ENCODE results near the gene MACROD2. TPM values are rescaled to one million over a fixed set of nuclear protein-coding genes. Genes with fewer than 3 reads are reported as not detected.

Gene MACROD2
- total RNA-seq, 1 donor from 2014 or later = not detected

DNA sequence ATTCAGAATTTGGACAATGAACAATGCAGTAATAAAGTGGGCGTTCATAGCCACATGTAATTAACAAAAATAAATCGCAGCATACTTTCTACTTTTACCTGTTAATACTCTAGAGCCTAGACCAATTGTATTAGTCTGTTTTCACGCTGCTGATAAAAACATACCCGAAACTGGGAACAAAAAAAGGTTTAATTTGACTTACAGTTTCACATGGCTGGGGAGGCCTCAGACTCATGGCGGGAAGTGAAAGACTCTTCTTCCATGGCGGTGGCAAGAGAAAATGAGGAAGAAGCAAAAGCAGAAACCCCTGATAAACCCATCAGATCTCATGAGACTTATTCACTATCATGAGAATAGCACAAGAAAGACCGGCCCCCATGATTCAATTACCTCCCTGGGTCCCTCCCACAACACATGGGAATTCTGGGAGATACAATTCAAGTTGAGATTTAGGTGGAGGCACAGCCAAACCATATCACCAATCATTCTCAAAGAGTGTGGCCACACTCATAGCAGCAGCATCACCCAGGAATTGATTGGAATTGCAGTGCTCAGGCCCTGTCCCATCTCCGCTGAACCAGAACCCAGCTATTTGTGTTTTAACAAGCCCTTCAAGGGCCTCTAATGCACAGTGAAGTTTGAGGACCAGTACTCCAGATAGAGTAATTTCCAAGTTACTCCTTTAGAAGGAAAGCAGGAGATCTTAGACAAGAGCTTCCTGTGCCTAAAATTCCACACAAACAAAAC lies 1927.9 kb downstream of the MACROD2 start:
- no peaks in the 10 kb centered on the region for H3K27me3 Mint-ChIP-seq (ENCODE audit: insufficient read depth)
- peaks cover 6% of the 10 kb centered on the region for H3K9me3 Mint-ChIP-seq
- H3K36me3 Mint-ChIP-seq (ENCODE audit: low read depth) = no peaks in the 10 kb centered on the region
- no peak overlapping the region for H3K4me3 Mint-ChIP-seq
- intact Hi-C loops (cut with micrococcal nuclease) = no loop called here
- DNase-seq (ENCODE audit: low spot score) = no peak
- H3K27ac Mint-ChIP-seq = no peak overlapping the region
- H3K4me1 Mint-ChIP-seq (ENCODE audit: low read depth) = no peaks in the 10 kb centered on the region

DNA sequence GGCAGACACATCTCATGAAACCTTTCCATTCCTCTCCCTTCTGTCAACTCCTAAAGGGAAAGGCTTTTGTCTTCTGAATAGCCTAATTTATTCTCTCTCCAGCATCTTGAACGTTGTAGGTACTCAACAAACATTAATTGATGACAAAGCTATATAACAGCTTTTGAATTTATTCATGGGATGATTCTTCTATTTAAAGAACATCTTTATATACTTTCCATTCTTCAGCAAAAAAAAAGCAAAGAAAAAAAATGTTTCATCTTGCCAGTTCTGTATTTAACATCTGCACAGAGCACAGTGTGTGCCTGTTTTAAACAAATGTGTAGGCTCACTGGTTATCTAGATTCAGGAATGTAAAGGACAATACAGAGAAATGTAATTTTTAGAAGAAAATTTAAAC lies 1929.2 kb downstream of the MACROD2 start:
- no peak for DNase-seq (ENCODE audit: low spot score)
- no peak overlapping the region for H3K4me3 Mint-ChIP-seq
- intact Hi-C loops (cut with micrococcal nuclease) = no loop called here
- no peaks in the 10 kb centered on the region for H3K4me1 Mint-ChIP-seq (ENCODE audit: low read depth)
- no peaks in the 10 kb centered on the region for H3K27me3 Mint-ChIP-seq (ENCODE audit: insufficient read depth)
- H3K27ac Mint-ChIP-seq = no peak overlapping the region
- H3K36me3 Mint-ChIP-seq (ENCODE audit: low read depth) = no peaks in the 10 kb centered on the region
- H3K9me3 Mint-ChIP-seq = peaks cover 6% of the 10 kb centered on the region

DNA sequence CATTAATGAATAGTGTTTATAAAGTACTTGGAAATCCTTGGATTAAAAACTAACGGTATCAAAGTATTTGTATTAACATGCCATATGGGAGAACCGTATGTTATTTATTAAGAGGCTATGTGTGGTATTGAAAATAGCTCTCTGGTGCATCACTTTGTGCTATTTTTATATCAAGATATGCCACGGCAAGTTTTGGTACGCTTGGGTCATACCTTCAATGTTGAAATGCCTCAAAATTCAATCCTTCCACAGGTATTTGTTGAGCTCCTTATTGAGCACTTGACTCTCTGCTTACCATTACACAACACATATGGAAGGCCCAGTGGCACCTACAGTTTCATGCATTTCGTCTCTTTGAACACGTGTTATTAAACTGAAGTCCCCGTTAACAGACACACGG lies 1930.1 kb downstream of the MACROD2 start:
- peaks cover 6% of the 10 kb centered on the region for H3K9me3 Mint-ChIP-seq
- no peak for DNase-seq (ENCODE audit: low spot score)
- no peaks in the 10 kb centered on the region for H3K4me1 Mint-ChIP-seq (ENCODE audit: low read depth)
- no peak overlapping the region for H3K27ac Mint-ChIP-seq
- H3K27me3 Mint-ChIP-seq (ENCODE audit: insufficient read depth) = no peaks in the 10 kb centered on the region
- intact Hi-C loops (cut with micrococcal nuclease) = no loop called here
- H3K4me3 Mint-ChIP-seq = no peak overlapping the region
- no peaks in the 10 kb centered on the region for H3K36me3 Mint-ChIP-seq (ENCODE audit: low read depth)

DNA sequence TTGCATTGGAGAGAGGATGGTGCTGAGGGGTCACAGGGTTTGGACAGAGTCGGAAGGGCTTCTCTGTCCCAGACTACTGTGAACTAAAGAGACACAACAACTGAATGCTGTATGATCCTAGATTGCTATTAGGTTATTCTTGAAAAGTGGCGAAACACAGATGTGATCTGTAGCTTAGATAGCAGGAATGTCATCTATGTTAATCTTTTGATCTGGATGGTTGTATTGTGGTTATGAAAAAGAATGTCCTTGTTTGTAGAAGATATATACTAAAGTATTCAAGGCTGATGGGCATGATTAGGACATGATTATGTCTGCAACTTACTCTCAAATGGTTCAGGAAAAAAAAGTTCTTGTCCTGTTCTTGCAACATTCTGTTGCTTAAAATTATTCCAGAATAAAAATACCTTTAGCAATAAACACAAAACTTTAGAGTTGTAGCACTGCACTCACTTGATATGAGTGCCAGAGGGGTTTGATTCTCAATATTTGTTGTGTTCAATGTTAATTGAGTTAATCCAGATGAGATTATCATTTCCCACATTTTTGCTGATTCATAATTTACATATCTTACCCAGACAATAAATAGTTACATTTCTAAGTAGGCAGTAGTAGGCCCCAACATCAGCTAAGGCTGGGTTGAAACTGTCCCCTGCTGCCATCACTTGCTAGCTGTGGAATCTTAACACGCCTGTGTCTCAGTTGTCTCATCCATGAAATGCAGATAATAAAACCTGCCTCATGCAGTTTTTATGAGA lies 1932.8 kb downstream of the MACROD2 start:
- Mint-ChIP-seq H3K4me1 (ENCODE audit: low read depth) (no peaks in the 10 kb centered on the region), H3K4me3 (no peak overlapping the region), H3K27ac (no peak overlapping the region), H3K9me3 (no peaks in the 10 kb centered on the region), H3K36me3 (ENCODE audit: low read depth) (no peaks in the 10 kb centered on the region), H3K27me3 (ENCODE audit: insufficient read depth) (no peaks in the 10 kb centered on the region)
- intact Hi-C loops (cut with micrococcal nuclease) = no loop called here
- no peak for DNase-seq (ENCODE audit: low spot score)

DNA sequence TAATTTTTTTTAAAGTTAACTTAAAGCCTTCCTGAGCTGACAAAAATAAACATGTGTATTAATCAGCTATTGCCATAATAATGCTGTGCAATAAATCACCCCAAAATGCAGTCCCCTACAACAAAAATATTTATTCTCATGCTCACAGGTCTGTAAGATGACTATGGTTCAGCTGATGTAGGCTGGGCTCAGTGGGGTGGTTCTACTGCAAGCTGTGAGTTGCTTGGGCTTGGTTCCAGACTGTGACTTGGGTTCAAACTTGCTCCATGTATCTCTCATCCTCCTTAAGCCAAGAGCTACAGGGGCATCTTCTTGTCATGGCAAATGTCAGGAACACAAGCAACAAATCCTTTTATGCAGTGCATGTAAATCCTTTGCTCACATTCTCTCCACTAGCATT lies 1933.6 kb downstream of the MACROD2 start:
- Mint-ChIP-seq H3K27ac (no peak overlapping the region), H3K36me3 (ENCODE audit: low read depth) (no peaks in the 10 kb centered on the region), H3K4me1 (ENCODE audit: low read depth) (no peaks in the 10 kb centered on the region), H3K4me3 (no peak overlapping the region), H3K9me3 (no peaks in the 10 kb centered on the region), H3K27me3 (ENCODE audit: insufficient read depth) (no peaks in the 10 kb centered on the region)
- no peak for DNase-seq (ENCODE audit: low spot score)
- intact Hi-C loops (cut with micrococcal nuclease) = no loop called here

DNA sequence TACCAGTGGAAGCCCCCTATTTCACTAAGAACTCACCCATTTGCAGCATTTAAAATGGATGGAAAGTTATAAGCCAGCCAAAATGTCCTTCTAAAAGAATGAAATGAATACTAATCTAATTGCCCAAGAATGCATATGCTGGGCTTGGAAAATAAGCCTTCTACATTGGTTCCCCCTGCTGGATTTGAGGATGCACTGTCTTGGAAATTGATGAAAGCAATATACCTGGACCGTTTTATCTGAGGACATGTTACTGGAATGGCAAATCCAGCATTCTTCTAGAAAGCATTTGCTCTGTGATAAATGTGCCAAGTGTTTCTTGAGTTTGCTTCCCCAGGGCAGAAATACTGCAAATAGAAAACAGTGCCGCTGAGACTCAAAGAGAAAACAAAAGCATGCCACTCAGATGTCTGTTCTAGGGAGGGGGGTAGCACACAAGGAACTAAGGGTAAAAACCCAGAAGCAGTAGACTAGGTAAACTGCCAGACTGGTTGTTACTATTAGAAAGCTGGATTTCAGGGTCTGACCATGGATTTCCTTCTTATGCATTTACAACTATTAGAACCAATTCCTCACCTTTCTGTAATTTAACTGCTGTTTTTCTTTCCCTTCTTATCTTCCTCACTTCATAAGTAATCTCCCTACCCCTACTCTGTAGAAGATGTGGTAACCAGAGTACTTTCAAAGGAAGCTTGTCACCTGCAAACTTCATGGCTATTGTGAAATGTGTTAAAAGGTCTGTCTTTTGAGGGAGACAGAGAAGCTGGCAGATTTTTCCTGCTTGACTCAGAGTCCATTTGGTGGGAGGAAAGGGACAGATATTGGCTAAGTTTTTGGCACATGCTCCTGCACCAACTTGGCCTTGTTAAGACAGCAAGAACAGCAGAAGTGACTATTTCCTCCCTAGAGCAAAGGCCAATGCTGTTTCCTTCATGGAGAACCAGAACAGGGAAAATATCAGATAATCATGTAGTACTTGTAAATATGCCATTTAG lies 1935.3 kb downstream of the MACROD2 start:
- DNase-seq (ENCODE audit: low spot score) = no peak
- Mint-ChIP-seq H3K4me3 (no peak overlapping the region), H3K27me3 (ENCODE audit: insufficient read depth) (no peaks in the 10 kb centered on the region), H3K9me3 (no peaks in the 10 kb centered on the region), H3K27ac (no peak overlapping the region), H3K4me1 (ENCODE audit: low read depth) (no peaks in the 10 kb centered on the region), H3K36me3 (ENCODE audit: low read depth) (no peaks in the 10 kb centered on the region)
- intact Hi-C loops (cut with micrococcal nuclease) = no loop called here

DNA sequence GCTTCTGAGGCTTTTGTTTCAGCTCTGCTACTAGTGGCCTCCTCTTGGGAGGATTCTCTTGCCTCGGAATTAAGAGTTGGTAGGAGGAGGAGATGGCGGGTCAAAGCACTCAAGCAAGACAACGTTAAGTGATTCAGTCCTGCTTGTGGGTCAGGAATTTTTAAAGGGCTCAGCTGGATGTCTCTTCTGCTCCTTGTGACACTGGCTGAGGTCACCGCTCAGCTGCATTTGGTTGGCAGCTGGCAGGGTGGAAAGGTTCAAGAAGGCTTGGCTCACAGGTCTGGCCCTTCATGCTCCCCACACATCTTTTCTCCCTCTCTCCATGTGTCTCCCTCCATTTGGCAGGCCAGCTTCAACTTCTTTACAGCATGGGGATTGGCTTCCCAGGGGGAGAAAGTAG lies 1936.6 kb downstream of the MACROD2 start:
- H3K27ac Mint-ChIP-seq = no peak overlapping the region
- H3K4me1 Mint-ChIP-seq (ENCODE audit: low read depth) = no peaks in the 10 kb centered on the region
- H3K9me3 Mint-ChIP-seq = no peaks in the 10 kb centered on the region
- intact Hi-C loops (cut with micrococcal nuclease) = no loop called here
- H3K27me3 Mint-ChIP-seq (ENCODE audit: insufficient read depth) = no peaks in the 10 kb centered on the region
- no peak overlapping the region for H3K4me3 Mint-ChIP-seq
- no peaks in the 10 kb centered on the region for H3K36me3 Mint-ChIP-seq (ENCODE audit: low read depth)
- no peak for DNase-seq (ENCODE audit: low spot score)

DNA sequence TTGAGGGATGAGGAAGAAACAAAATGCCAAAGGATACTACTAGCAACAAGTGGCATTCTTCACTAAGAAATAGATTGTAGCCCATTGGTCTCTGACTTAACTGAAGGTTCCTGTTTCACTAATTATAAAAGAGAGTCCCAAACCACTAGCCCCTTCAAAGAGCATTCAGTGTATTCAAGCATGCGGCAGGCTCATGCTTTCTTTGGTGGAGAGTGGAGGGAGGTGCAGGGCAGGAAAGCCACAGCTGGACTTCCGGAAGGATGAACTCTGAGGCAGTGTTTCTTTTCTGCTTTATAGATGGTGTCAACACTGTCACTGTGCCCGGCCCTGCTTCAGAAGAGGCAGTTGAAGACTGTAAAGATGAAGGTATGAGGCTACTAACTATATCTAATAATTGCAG lies 1941.9 kb downstream of the MACROD2 start:
- Mint-ChIP-seq H3K4me1 (ENCODE audit: low read depth) (no peaks in the 10 kb centered on the region), H3K36me3 (ENCODE audit: low read depth) (no peaks in the 10 kb centered on the region), H3K27ac (no peak overlapping the region), H3K27me3 (ENCODE audit: insufficient read depth) (no peaks in the 10 kb centered on the region), H3K4me3 (no peak overlapping the region), H3K9me3 (no peaks in the 10 kb centered on the region)
- intact Hi-C loops (cut with micrococcal nuclease) = no loop called here
- no peak for DNase-seq (ENCODE audit: low spot score)

DNA sequence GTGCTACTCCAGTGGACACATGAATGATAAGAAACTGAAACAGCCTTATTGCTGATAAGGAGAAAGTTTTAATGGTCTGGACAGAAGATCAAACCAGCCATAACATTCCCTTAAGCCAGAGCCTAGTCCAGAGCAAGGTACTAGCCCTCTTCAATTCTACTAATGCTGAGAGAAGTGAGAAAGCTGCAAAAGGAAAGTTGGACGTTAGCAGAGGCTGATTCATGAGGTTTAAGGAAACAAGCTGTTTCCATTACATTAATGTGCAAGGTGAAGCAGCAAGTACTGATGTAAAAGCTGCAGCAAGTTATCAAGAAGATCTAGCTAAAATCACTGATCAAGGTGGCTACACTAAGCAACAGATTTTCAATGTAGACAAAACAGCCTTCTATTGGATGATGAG lies 1943.5 kb downstream of the MACROD2 start:
- no peak for DNase-seq (ENCODE audit: low spot score)
- no peaks in the 10 kb centered on the region for H3K9me3 Mint-ChIP-seq
- H3K27ac Mint-ChIP-seq = no peak overlapping the region
- no peaks in the 10 kb centered on the region for H3K36me3 Mint-ChIP-seq (ENCODE audit: low read depth)
- no peaks in the 10 kb centered on the region for H3K27me3 Mint-ChIP-seq (ENCODE audit: insufficient read depth)
- no peak overlapping the region for H3K4me3 Mint-ChIP-seq
- intact Hi-C loops (cut with micrococcal nuclease) = no loop called here
- no peaks in the 10 kb centered on the region for H3K4me1 Mint-ChIP-seq (ENCODE audit: low read depth)

DNA sequence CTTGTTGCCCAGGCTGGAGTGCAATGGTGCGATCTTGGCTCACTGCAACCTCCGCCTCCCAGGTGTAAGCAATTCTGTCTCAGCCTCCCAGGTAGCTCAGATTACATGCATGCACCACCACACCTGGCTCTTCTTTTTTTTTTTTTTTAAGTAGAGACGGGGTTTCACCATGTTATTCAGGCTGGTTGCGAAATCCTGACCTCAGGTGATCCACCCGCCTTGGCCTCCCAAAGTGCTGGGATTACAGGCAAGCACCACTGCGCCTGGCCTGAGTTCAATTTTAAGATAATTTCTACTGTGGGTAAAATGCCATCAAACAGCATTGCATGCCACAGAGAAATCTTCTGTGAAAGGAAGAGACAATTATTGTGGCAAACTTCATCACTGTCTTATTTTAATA lies 1944.8 kb downstream of the MACROD2 start:
- no peaks in the 10 kb centered on the region for H3K9me3 Mint-ChIP-seq
- no peaks in the 10 kb centered on the region for H3K27me3 Mint-ChIP-seq (ENCODE audit: insufficient read depth)
- H3K27ac Mint-ChIP-seq = no peak overlapping the region
- intact Hi-C loops (cut with micrococcal nuclease) = no loop called here
- H3K36me3 Mint-ChIP-seq (ENCODE audit: low read depth) = no peaks in the 10 kb centered on the region
- no peak for DNase-seq (ENCODE audit: low spot score)
- no peaks in the 10 kb centered on the region for H3K4me1 Mint-ChIP-seq (ENCODE audit: low read depth)
- H3K4me3 Mint-ChIP-seq = no peak overlapping the region

DNA sequence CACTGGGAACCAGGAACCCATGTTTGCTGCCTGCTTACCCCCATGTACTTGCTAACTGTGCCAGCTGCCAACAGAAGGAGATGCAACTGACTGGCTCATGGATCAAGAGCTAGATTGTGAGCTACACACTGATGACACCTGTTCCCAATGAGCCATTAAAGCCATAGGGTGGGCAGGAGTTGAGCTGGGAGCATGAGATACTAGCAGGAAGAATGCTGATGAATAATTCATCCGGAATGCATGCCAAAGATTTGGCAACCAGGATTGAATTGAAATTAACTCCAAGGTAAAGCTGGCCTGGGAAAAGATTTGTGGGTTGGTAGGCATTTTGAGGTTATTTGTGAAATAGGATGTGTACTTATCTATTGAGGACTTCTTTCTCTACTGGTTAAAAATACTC lies 1946.8 kb downstream of the MACROD2 start:
- Mint-ChIP-seq H3K4me3 (no peak overlapping the region), H3K27me3 (ENCODE audit: insufficient read depth) (no peaks in the 10 kb centered on the region), H3K4me1 (ENCODE audit: low read depth) (no peaks in the 10 kb centered on the region), H3K36me3 (ENCODE audit: low read depth) (no peaks in the 10 kb centered on the region), H3K9me3 (no peaks in the 10 kb centered on the region), H3K27ac (no peak overlapping the region)
- DNase-seq (ENCODE audit: low spot score) = no peak
- intact Hi-C loops (cut with micrococcal nuclease) = no loop called here

DNA sequence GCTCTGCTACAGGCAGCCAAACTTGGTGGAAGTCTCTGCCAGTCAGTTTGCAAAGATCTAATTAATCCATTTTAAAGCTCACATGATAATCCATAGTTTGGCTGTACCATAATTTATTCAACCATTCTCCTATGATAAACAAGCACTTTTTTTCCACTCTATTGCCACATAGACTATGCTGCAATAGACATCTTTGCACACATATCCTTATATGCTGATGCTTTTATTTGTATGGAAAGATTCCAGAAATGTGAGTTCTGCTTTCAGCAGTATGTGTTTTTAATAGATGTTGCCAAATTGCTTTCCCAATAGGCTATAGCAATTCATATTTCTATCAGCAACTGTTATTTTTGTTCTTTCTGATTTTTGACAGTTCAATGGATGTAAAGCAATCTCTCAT lies 1950.0 kb downstream of the MACROD2 start:
- Mint-ChIP-seq H3K27me3 (ENCODE audit: insufficient read depth) (no peaks in the 10 kb centered on the region), H3K4me1 (ENCODE audit: low read depth) (no peaks in the 10 kb centered on the region)

DNA sequence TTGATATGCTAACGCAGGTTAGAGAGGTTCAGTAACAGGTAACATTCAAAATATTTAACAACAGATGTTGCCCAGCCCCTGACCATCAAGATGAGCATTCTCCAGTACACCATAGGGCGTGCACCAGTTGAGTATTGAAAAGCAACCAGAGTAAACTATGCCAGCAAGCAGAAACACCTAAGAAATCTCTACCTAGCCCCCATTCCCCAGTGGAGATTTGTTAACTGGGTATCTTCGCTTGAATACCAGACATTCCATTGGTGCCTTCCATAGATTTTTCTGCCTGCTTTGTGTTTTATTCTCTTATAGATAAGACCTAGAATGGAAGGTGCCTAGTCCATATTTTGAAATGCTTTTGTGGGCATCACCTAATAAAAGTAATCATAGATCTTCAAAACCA lies 1954.1 kb downstream of the MACROD2 start:
- Mint-ChIP-seq H3K4me1 (ENCODE audit: low read depth) (no peaks in the 10 kb centered on the region), H3K36me3 (ENCODE audit: low read depth) (no peaks in the 10 kb centered on the region), H3K27me3 (ENCODE audit: insufficient read depth) (no peaks in the 10 kb centered on the region), H3K27ac (no peak overlapping the region), H3K9me3 (no peaks in the 10 kb centered on the region), H3K4me3 (no peak overlapping the region)
- DNase-seq (ENCODE audit: low spot score) = no peak
- intact Hi-C loops (cut with micrococcal nuclease) = no loop called here

More for the DNA sequence above, 1950.0 kb downstream of the MACROD2 start:
- Mint-ChIP-seq H3K36me3 (ENCODE audit: low read depth) (no peaks in the 10 kb centered on the region), H3K9me3 (no peaks in the 10 kb centered on the region), H3K27ac (no peak overlapping the region), H3K4me3 (no peak overlapping the region)
- intact Hi-C loops (cut with micrococcal nuclease) = no loop called here
- no peak for DNase-seq (ENCODE audit: low spot score)
